ENCODE measurements around the gene CAMTA1. TPM values are rescaled to one million over a fixed set of nuclear protein-coding genes. Genes with fewer than 3 reads are reported as not detected.
"Not testable (repeated sequence)": the region's sequence is repeated elsewhere in the genome, so short reads cannot be mapped to it uniquely, and the experiment has no call there.

The CAMTA1 gene
- total RNA-seq, 1 donor from 2014 or later, result 160 TPM

DNA sequence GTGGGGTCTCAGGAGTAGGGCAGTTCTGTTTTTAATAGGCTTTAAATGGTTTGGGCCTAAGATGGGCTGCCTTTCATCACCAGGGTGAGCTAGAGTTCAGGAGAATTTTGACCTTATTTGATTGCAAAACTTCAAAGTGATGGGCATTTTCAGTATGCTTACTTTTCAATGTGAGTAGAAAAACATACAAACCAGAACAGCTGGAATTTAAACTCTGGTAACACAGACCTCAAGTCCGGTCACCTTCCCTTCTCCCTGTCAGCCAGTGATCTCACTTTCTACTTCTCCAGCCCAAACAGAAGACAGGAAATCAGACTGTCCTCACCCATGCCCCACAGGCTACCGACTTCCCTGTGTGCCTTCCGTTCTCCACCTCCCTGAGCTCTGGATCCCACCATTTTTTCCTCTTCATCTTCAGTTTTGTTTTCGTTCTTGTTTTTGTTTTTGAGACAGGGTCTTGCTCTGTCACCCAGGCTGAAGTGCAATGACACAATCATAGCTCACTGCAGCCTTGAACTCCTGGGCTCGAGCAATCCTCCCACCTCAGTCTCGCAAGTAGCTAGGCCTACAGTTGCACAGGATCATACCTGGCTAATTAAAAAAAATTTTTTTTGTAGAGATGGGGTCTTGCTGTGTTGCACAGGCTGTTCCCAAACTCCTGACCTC, 374.0 kb downstream of the CAMTA1 start:
- H3K36me3 ChIP-seq, result no peaks in the 10 kb centered on the region
- H3K27ac ChIP-seq (replicated peaks), result no peak overlapping the region
- peaks cover 11% of the 10 kb centered on the region for H3K27me3 ChIP-seq (ENCODE audit: low read depth)
- no peak for DNase-seq
- H3K9me3 ChIP-seq (replicated peaks), result peaks cover 6% of the 10 kb centered on the region
- no peak overlapping the region for H3K4me3 ChIP-seq
- intact Hi-C loops (cut with micrococcal nuclease), result no loop called here
- no peaks in the 10 kb centered on the region for H3K4me1 ChIP-seq
- TF ChIP-seq, protein P1, sequence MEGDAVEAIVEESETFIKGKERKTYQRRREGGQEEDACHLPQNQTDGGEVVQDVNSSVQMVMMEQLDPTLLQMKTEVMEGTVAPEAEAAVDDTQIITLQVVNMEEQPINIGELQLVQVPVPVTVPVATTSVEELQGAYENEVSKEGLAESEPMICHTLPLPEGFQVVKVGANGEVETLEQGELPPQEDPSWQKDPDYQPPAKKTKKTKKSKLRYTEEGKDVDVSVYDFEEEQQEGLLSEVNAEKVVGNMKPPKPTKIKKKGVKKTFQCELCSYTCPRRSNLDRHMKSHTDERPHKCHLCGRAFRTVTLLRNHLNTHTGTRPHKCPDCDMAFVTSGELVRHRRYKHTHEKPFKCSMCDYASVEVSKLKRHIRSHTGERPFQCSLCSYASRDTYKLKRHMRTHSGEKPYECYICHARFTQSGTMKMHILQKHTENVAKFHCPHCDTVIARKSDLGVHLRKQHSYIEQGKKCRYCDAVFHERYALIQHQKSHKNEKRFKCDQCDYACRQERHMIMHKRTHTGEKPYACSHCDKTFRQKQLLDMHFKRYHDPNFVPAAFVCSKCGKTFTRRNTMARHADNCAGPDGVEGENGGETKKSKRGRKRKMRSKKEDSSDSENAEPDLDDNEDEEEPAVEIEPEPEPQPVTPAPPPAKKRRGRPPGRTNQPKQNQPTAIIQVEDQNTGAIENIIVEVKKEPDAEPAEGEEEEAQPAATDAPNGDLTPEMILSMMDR (IDR thresholded peaks at IDR 0.05; ENCODE audit: borderline replicate concordance), result no peak

DNA sequence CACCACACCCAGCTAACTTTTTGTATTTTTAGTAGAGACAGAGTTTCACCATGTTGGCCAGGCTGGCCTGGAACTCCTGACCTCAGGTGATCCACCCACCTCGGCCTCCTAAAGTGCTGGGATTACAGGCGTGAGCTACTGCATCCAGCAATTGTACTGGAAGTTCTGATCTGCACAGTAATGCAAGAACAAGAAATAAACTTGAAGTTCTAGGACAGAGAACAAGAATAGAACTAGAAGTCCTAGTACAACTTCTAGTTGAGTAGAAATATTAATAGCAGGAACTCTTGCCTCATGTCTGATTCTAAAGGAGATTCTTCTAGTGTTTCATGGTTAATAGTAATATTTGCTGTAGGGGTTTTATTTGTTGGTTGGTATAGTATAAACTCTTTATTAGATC, 383.3 kb downstream of the CAMTA1 start:
- DNase-seq; H3K27ac ChIP-seq (replicated peaks); H3K9me3 ChIP-seq (replicated peaks); H3K36me3 ChIP-seq; H3K4me3 ChIP-seq; intact Hi-C loops (cut with micrococcal nuclease): not testable (repeated sequence)
- H3K27me3 ChIP-seq (ENCODE audit: low read depth), result peaks cover 14% of the 10 kb centered on the region
- H3K4me1 ChIP-seq, result peaks cover 11% of the 10 kb centered on the region

DNA sequence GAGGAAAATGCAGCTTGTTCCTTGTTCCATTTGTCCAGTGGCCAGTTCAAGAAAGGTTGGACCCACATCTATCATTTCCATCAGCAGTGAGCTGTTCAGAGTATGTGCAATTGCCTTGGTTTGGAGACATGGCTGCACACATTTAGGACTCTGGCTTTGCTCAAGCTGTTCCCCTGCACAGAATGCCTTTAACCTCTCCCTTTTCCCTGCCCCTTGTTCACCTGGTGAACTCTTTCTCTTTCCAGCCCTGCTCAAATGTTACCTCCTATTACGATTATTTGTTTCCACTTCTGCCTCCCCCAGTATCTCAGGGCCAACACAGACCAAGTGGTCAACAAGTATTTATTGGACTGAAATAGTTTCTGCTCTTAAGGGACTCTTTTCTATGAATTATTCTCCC, 385.9 kb downstream of the CAMTA1 start:
- Histone ChIP-seq H3K9me3 (replicated peaks) (no peaks in the 10 kb centered on the region), H3K4me3 (no peak overlapping the region), H3K27ac (replicated peaks) (no peak overlapping the region), H3K36me3 (no peaks in the 10 kb centered on the region), H3K27me3 (ENCODE audit: low read depth) (peaks cover 38% of the 10 kb centered on the region), H3K4me1 (peaks cover 11% of the 10 kb centered on the region)
- TF ChIP-seq, protein P1 (IDR thresholded peaks at IDR 0.05; ENCODE audit: borderline replicate concordance), result no peak
- intact Hi-C loops (cut with micrococcal nuclease), result no loop called here
- DNase-seq, result no peak

DNA sequence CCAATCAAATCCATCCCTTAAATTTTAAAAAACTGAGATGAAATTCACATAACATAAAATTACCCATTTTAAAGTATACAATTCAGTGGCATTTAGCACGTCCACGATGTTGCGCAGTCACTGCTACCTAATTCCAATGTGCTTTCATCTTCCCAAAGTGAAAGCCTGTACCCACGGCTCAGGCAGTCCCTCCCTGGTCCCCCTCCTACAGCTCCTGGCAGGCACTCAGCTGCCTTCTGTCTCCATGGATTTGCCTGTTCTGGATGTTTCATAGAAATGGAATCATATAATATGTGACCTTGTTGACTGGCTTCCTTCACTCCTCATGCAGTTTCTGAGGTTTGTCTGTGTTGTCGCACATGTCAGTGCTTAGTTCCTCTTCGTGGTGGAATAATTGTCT, 386.3 kb downstream of the CAMTA1 start:
- Histone ChIP-seq H3K27me3 (ENCODE audit: low read depth) (peaks cover 42% of the 10 kb centered on the region), H3K36me3 (no peaks in the 10 kb centered on the region)

DNA sequence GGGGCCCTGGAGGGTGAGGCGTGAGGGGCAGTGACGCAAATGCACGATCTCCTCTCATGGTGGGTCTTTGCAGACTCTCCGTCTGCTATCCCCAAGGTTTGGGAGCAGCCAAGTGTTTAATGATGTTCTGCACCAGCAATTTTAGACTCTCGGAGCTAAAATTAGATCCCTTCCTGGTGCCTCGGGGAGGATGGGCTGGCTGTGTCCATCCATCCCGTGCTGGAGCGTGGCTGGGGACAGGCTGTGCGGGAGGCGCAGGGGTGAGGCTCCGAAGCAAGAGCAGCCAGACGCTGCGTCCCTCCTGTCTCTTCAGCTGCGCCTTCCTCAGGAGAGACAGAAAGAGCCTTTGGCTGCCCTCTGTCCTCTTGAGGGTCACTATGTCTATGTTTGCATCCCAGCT, 387.6 kb downstream of the CAMTA1 start:
- TF ChIP-seq, protein P1 (IDR thresholded peaks at IDR 0.05; ENCODE audit: borderline replicate concordance), result no peak
- peaks cover 11% of the 10 kb centered on the region for H3K4me1 ChIP-seq
- no peaks in the 10 kb centered on the region for H3K36me3 ChIP-seq
- H3K4me3 ChIP-seq, result no peak overlapping the region
- no peak overlapping the region for H3K27ac ChIP-seq (replicated peaks)
- H3K27me3 ChIP-seq (ENCODE audit: low read depth), result peaks cover 54% of the 10 kb centered on the region
- DNase-seq, result peak; percentile 54
- no peaks in the 10 kb centered on the region for H3K9me3 ChIP-seq (replicated peaks)
- intact Hi-C loops (cut with micrococcal nuclease), result no loop called here

More for the DNA sequence above, 386.3 kb downstream of the CAMTA1 start:
- no peak overlapping the region for H3K27ac ChIP-seq (replicated peaks)
- TF ChIP-seq, protein P1 (IDR thresholded peaks at IDR 0.05; ENCODE audit: borderline replicate concordance), result no peak
- intact Hi-C loops (cut with micrococcal nuclease), result no loop called here
- H3K9me3 ChIP-seq (replicated peaks), result no peaks in the 10 kb centered on the region
- DNase-seq, result no peak
- no peak overlapping the region for H3K4me3 ChIP-seq
- H3K4me1 ChIP-seq, result peaks cover 11% of the 10 kb centered on the region

DNA sequence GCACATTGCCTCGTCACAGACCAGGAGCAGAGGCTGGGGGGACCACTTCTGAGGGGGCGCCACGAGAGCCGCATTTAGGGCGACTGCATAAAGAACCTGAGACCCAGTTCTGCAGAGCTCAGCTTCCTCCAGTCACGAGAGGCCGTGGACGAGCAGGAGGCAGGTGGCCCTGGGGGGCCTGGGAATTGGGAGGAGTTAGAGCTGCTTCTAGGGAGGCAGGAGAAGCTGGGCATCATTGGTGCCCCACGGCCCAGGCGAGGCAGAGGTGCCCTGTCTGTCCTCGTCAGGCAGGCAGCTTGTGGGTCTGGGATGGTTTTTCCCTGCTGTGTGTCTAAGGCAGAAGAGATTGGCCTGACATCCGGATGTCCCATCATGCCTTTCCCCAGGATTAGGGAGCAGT, 389.3 kb downstream of the CAMTA1 start:
- H3K27ac ChIP-seq (replicated peaks), result no peak overlapping the region
- no peaks in the 10 kb centered on the region for H3K36me3 ChIP-seq
- no peaks in the 10 kb centered on the region for H3K9me3 ChIP-seq (replicated peaks)
- intact Hi-C loops (cut with micrococcal nuclease), result no loop called here
- no peak for DNase-seq
- peaks cover 11% of the 10 kb centered on the region for H3K4me1 ChIP-seq
- peaks cover 50% of the 10 kb centered on the region for H3K27me3 ChIP-seq (ENCODE audit: low read depth)
- TF ChIP-seq, protein P1 (IDR thresholded peaks at IDR 0.05; ENCODE audit: borderline replicate concordance), result no peak
- no peak overlapping the region for H3K4me3 ChIP-seq

Data from left ventricle myocardium inferior (tissue), 1 donor.